Erythroblast (primary cell): ENCODE measurements around the gene WWC1.

ENCODE experiments used
- GATA1 ChIP-seq: IDR thresholded peaks from 2 replicates; pipeline ENCODE4 v1.6.1; 2011; ENCODE audit warnings: low read depth, mild to moderate bottlenecking, control low read depth, low read length, moderate library complexity
- POLR2A ChIP-seq: IDR thresholded peaks from 2 replicates; pipeline ENCODE4 v1.6.1; 2011; ENCODE audit warnings: mild to moderate bottlenecking, low read length

DNA sequence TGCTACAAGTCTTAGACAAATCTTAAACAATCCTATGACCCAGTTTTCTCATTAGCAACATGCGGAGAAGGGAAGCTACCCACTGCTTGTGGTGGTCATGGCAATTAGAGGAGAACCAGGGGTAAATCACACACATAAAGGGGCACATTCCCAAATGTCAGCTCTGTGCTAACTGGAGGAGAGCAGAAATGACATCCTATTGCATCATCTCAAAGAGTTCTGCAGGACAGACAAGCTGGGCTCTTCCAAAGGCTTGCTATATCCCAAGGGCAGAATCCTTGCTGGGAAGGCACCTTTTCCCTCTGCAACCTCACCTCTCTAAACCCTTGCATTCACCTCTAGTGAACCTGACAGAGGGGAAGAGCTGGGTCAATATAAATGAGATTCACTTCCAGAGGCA lies 17.0 kb upstream of the WWC1 start:
- TF ChIP-seq POLR2A (no peak), GATA1 (no peak)
